Karpas-422 (cell line): Measurements from ENCODE around the gene WHRN. TPM values are rescaled to one million over a fixed set of nuclear protein-coding genes. Genes with fewer than 3 reads are reported as not detected.

Source experiments
- DNase-seq: peaks from one replicate; pipeline ENCODE4 v3.0.0-alpha.2; 2015
- H2AFZ ChIP-seq: fragments of 200-600 bp; sonication (generic); 2 replicates; pipeline ENCODE4 v1.6.1; 2014; ENCODE audit warnings: antibody characterized with exemption, low read length, mixed read lengths
- H3K27ac ChIP-seq: fragments of 200-600 bp; sonication (generic); 2 replicates; pipeline ENCODE4 v1.5.1; 2014; ENCODE audit warnings: mild to moderate bottlenecking, low read length, moderate library complexity
- H3K27me3 ChIP-seq: fragments of 200-600 bp; sonication (generic); 2 replicates; pipeline ENCODE4 v1.6.1; 2014; ENCODE audit warnings: low read length, mixed read lengths
- H3K36me3 ChIP-seq: fragments of 200-600 bp; sonication (generic); 2 replicates; pipeline ENCODE4 v1.6.1; 2014; ENCODE audit warnings: low read length, mixed read lengths; ENCODE audit not compliant: insufficient read depth
- H3K4me1 ChIP-seq: fragments of 200-600 bp; sonication (generic); 2 replicates; pipeline ENCODE4 v1.6.1; 2014; ENCODE audit warnings: mild to moderate bottlenecking, low read length, mixed read lengths
- H3K4me2 ChIP-seq: fragments of 200-600 bp; sonication (generic); 2 replicates; pipeline ENCODE4 v1.6.1; 2014; ENCODE audit warnings: low read length, low read depth, mild to moderate bottlenecking; ENCODE audit not compliant: poor library complexity, severe bottlenecking
- H3K4me3 ChIP-seq: fragments of 200-600 bp; sonication (generic); 2 replicates; pipeline ENCODE4 v1.5.1; 2014; ENCODE audit warnings: mild to moderate bottlenecking, antibody characterized with exemption, low read length, mixed read lengths
- H3K79me2 ChIP-seq: fragments of 200-600 bp; sonication (generic); 2 replicates; pipeline ENCODE4 v1.6.1; 2014; ENCODE audit warnings: mild to moderate bottlenecking, low read length, mixed read lengths
- H3K9ac ChIP-seq: fragments of 200-600 bp; sonication (generic); 2 replicates; pipeline ENCODE4 v1.6.0; 2014; ENCODE audit warnings: low read length
- H3K9me2 ChIP-seq: fragments of 200-600 bp; sonication (generic), shearing (Covaris generic); replicated peaks from 2 replicates; pipeline ENCODE4 v1.6.0; 2014; ENCODE audit warnings: mild to moderate bottlenecking, low read length, moderate library complexity; ENCODE audit not compliant: insufficient read depth
- H3K9me3 ChIP-seq: fragments of 300-700, 200-600 bp; sonication (generic); 2 replicates; pipeline ENCODE4 v1.6.1; 2014; ENCODE audit warnings: low read length, mixed read lengths
- H4K20me1 ChIP-seq: fragments of 200-600 bp; sonication (generic); 2 replicates; pipeline ENCODE4 v1.6.1; 2014; ENCODE audit warnings: mild to moderate bottlenecking, antibody characterized with exemption, low read length, low read depth; ENCODE audit not compliant: insufficient read depth
- small RNA-seq: library from RNA; depleted of rRNA; stranded (forward); fragments of <200 nt; gene quantifications from one replicate; pipeline ENCODE3, GENCODE V24; 2014
- total RNA-seq: library from RNA; depleted of rRNA; stranded (reverse); fragments of >200 nt; shearing (Covaris generic); gene quantifications from 2 replicates; pipeline ENCODE4 v1.2.3, GENCODE V29; 2014; ENCODE audit warnings: low replicate concordance; rRNA removed

Gene WHRN
- total RNA-seq, 1 experiment from 2014 or later: 0.30 TPM

- Histone ChIP-seq H4K20me1 (no peaks in the 10 kb centered on the region), H3K4me2 (no peak overlapping the region), H3K27ac (no peak overlapping the region)
Measured at GRCh38 chr9:114357911-114358328, 147.4 kb downstream of the WHRN start.

DNA sequence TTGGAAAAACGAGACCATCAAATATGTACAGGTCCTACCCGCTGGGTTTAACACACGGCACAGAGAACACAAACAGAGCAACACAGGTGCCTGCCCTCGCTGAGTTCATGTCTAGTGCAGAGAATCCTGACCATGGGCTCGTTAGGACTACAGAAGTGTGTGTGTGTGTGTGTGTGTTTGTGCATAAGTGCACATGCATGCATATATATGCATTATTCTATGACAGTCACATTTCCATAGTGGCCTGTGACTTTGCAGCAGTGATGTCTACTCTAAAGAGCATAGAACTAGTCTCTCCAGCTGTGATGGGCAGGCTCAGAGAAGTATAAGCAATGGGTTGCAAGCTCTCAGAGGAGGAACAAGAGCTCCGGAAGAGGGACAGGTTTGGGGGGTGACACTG is 147.9 kb downstream of the WHRN start:
- Histone ChIP-seq H4K20me1 (no peaks in the 10 kb centered on the region), H3K9me2 (no peaks in the 10 kb centered on the region), H3K4me1 (no peaks in the 10 kb centered on the region), H2AFZ (no peak overlapping the region), H3K9ac (no peak overlapping the region), H3K36me3 (peaks cover 54% of the 10 kb centered on the region), H3K79me2 (0 out of 2 replicates have a peak, but pooled peaks cover 3% of the 10 kb centered on the region), H3K4me3 (no peak overlapping the region), H3K9me3 (no peaks in the 10 kb centered on the region), H3K27me3 (no peaks in the 10 kb centered on the region), H3K27ac (no peak overlapping the region), H3K4me2 (no peak overlapping the region)
- no peak for DNase-seq

More at GRCh38 chr9:114357911-114358328, 147.4 kb downstream of the WHRN start:
- Histone ChIP-seq H3K79me2 (0 out of 2 replicates have a peak, but pooled peaks cover 3% of the 10 kb centered on the region), H3K9ac (no peak overlapping the region), H3K4me3 (no peak overlapping the region), H2AFZ (no peak overlapping the region), H3K36me3 (peaks cover 58% of the 10 kb centered on the region), H3K4me1 (no peaks in the 10 kb centered on the region), H3K27me3 (no peaks in the 10 kb centered on the region), H3K9me3 (no peaks in the 10 kb centered on the region), H3K9me2 (no peaks in the 10 kb centered on the region)
- DNase-seq: no peak

DNA sequence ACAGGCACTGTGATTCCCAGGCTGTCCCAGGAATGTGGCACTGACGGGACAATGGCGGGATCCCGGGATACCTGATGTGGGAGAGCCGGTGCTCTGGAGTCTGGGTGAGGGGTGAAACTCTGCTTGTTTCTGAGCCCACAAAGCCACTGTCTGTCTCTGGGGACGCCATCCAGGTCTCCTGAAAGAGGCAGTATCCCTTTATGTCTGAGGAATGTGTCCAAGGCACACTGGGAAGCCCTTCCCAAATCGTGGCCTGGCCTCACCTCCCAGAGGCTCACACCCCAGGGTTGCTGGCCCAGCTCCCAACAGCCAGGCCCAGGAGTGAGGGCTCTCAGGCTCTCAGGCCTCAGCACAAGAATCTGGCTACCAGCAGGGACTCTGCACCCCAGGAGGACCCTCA is 148.5 kb downstream of the WHRN start:
- Histone ChIP-seq H3K4me1 (no peaks in the 10 kb centered on the region), H4K20me1 (no peaks in the 10 kb centered on the region)

GRCh38 chr9:114355821-114356220 is 149.5 kb downstream of the WHRN start:
- 0 out of 2 replicates have a peak, but pooled peaks cover 3% of the 10 kb centered on the region for H3K79me2 ChIP-seq
- no peak for DNase-seq
- H3K4me3 ChIP-seq: no peak overlapping the region
- no peak overlapping the region for H3K27ac ChIP-seq
- H3K9me3 ChIP-seq: no peaks in the 10 kb centered on the region
- H3K9ac ChIP-seq: no peak overlapping the region
- H3K27me3 ChIP-seq: no peaks in the 10 kb centered on the region
- H3K36me3 ChIP-seq: peaks cover 47% of the 10 kb centered on the region
- H4K20me1 ChIP-seq: no peaks in the 10 kb centered on the region
- H3K4me2 ChIP-seq: no peak overlapping the region
- H3K9me2 ChIP-seq: no peaks in the 10 kb centered on the region
- no peaks in the 10 kb centered on the region for H3K4me1 ChIP-seq
- H2AFZ ChIP-seq: no peak overlapping the region

More for the DNA sequence above, 148.5 kb downstream of the WHRN start:
- Histone ChIP-seq H3K79me2 (0 out of 2 replicates have a peak, but pooled peaks cover 3% of the 10 kb centered on the region), H3K27ac (no peak overlapping the region), H3K4me3 (no peak overlapping the region), H3K9me3 (no peaks in the 10 kb centered on the region), H3K36me3 (peaks cover 50% of the 10 kb centered on the region), H3K9ac (no peak overlapping the region), H3K4me2 (no peak overlapping the region), H2AFZ (no peak overlapping the region), H3K27me3 (no peaks in the 10 kb centered on the region), H3K9me2 (no peaks in the 10 kb centered on the region)
- DNase-seq: no peak

Small RNAs within 50 kb of the gene (small RNA-seq; reads per million reads assigned to genes)
- gene AL138895.2: not detected

Other genes with a start within 250 kb of the WHRN start
- gene ORM1, start 182.4 kb downstream of the WHRN start, total RNA-seq: not detected in 2 replicates
- gene ORM2, start 175.6 kb downstream of the WHRN start, total RNA-seq: not detected in 2 replicates
- 77.9 and 122 TPM in 2 replicates for gene AKNA, start 117.5 kb downstream of the WHRN start, total RNA-seq
- 113 and 165 TPM in 2 replicates for gene ATP6V1G1, start 82.3 kb upstream of the WHRN start, total RNA-seq
- 21.1 and 29.7 TPM in 2 replicates for gene TMEM268, start 105.8 kb upstream of the WHRN start, total RNA-seq
- gene TEX53, start 152.3 kb upstream of the WHRN start, total RNA-seq: not detected in 2 replicates
- not detected in 2 replicates for gene TEX48, start 176.7 kb upstream of the WHRN start, total RNA-seq